ENCODE data around the gene HES5. TPM values are rescaled to one million over a fixed set of nuclear protein-coding genes. Genes with fewer than 3 reads are reported as not detected.

The HES5 gene
- total and polyA plus RNA-seq, 2 of the 4 experiments (the other 2 are of a cell fraction) = not detected

DNA sequence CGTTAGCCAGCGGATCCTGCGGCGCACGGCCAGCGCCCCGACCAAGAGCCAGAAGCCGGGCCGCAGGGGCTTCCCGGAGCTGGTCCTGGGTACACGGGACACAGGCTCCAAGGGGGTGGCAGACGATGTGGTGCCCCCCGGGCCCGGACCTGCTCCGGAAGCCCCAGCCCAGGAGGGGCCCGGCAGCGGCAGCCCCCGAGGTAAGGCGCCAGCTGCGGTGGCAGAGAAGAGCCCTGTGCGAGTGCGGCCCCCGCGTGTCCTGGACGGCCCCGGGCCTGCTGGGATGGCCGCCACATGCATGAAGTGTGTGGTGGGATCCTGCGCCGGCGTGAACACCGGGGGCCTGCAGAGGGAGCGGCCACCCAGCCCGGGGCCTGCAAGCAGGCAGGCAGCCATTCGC, 27.9 kb downstream of the HES5 start:
- Histone ChIP-seq H3K56ac (ENCODE audit: extremely low read depth, insufficient read depth, low read length) (no peak overlapping the region), H3K23ac (ENCODE audit: low read depth, low read length) (no peak overlapping the region), H3K27ac (ENCODE audit: insufficient read depth, low read length) (no peak overlapping the region), H3K9me3 (ENCODE audit: control insufficient read depth, insufficient read depth, low read length) (no peaks in the 10 kb centered on the region), H2BK5ac (ENCODE audit: low read depth, low read length, poor library complexity, severe bottlenecking) (no peak overlapping the region), H3K4me1 (ENCODE audit: control insufficient read depth, insufficient read depth, low read length) (peaks cover 2% of the 10 kb centered on the region; the same call in 1 of the 2 replicates), H3K4me2 (ENCODE audit: low read depth, low read length) (no peak overlapping the region), H2AFZ (replicated peaks; ENCODE audit: low read length, poor library complexity) (no peak overlapping the region), H2AK5ac (ENCODE audit: low read depth, low read length) (no peak overlapping the region), H3K4ac (ENCODE audit: low read depth, low read length) (no peak overlapping the region), H3K9me1 (ENCODE audit: insufficient read depth, low read length) (no peaks in the 10 kb centered on the region), H3K79me1 (ENCODE audit: low read depth in 1 of 2, low read length in 2 of 2) (no peaks in the 10 kb centered on the region), H3K4me3 (ENCODE audit: insufficient read depth, low read depth, low read length) (no peak overlapping the region), H2BK120ac (ENCODE audit: low read depth, low read length) (no peak overlapping the region), H3K36me3 (ENCODE audit: control insufficient read depth, insufficient read depth, low read length) (no peaks in the 10 kb centered on the region), H4K91ac (ENCODE audit: insufficient read depth, low read depth, low read length) (no peak overlapping the region), H3K27me3 (ENCODE audit: control insufficient read depth, insufficient read depth, low read length) (peaks cover 12% of the 10 kb centered on the region; the same call in 1 of the 2 replicates), H4K8ac (ENCODE audit: low read depth in 2 of 2, low read length in 2 of 2) (no peak overlapping the region), H3K14ac (replicated peaks; ENCODE audit: low read depth, low read length) (no peak overlapping the region), H4K20me1 (ENCODE audit: insufficient read depth, low read length) (peaks cover 3% of the 10 kb centered on the region; the same call in 1 of the 2 replicates), H3K9ac (ENCODE audit: low read depth, low read length) (no peak overlapping the region), H4K5ac (ENCODE audit: low read depth, low read length) (no peak overlapping the region), H3K18ac (ENCODE audit: low read depth, low read length) (no peak overlapping the region), H2AK9ac (replicated peaks; ENCODE audit: low read depth, low read length, poor library complexity) (no peak overlapping the region), H2BK20ac (ENCODE audit: low read depth, low read length) (no peak overlapping the region), H2BK15ac (ENCODE audit: low read depth, low read length) (no peak overlapping the region)
- dilution Hi-C loops (cut with HindIII; ENCODE audit: low sequenced_read_pairs, unreplicated experiment) (no loop called here), intact Hi-C loops (cut with micrococcal nuclease) (no loop called here), in situ Hi-C loops (cut with MboI; ENCODE audit: low sequenced_read_pairs) (no loop called here)
- 85% methylated on average over 26 of the region's 34 CpGs; no CpG with 5 or more reads in 1 of the 2 experiments for whole genome bisulfite sequencing, 2 experiments (ENCODE audit: extremely low coverage in 2 of 2, insufficient read length in 1 of 2)
- ChIA-PET POLR2A (ENCODE audit: unreplicated experiment) (no interaction called here), CTCF (no interaction called here)
- TF ChIP-seq, protein P1, sequence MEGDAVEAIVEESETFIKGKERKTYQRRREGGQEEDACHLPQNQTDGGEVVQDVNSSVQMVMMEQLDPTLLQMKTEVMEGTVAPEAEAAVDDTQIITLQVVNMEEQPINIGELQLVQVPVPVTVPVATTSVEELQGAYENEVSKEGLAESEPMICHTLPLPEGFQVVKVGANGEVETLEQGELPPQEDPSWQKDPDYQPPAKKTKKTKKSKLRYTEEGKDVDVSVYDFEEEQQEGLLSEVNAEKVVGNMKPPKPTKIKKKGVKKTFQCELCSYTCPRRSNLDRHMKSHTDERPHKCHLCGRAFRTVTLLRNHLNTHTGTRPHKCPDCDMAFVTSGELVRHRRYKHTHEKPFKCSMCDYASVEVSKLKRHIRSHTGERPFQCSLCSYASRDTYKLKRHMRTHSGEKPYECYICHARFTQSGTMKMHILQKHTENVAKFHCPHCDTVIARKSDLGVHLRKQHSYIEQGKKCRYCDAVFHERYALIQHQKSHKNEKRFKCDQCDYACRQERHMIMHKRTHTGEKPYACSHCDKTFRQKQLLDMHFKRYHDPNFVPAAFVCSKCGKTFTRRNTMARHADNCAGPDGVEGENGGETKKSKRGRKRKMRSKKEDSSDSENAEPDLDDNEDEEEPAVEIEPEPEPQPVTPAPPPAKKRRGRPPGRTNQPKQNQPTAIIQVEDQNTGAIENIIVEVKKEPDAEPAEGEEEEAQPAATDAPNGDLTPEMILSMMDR (conservative IDR thresholded peaks at IDR 0.05; ENCODE audit: low read depth, low read length) = no peak
- TF ChIP-seq NFE2L2 (IDR thresholded peaks at IDR 0.05; ENCODE audit: low read depth, low read length) (no peak), MXI1 (IDR thresholded peaks at IDR 0.05; ENCODE audit: borderline replicate concordance, low read depth, low read length) (no peak), CHD1 (IDR thresholded peaks at IDR 0.05; ENCODE audit: low read depth, low read length) (no peak), RCOR1 (IDR thresholded peaks at IDR 0.05; ENCODE audit: insufficient replicate concordance, low read length) (no peak), MAFK (IDR thresholded peaks at IDR 0.05; ENCODE audit: low read depth, low read length) (no peak), POLR2A (IDR thresholded peaks at IDR 0.05; ENCODE audit: low read depth, low read length) (no peak), BHLHE40 (IDR thresholded peaks at IDR 0.05; ENCODE audit: low read depth, low read length) (no peak), SMC3 (IDR thresholded peaks at IDR 0.05; ENCODE audit: low read depth, low read length) (no peak), RAD21 (IDR thresholded peaks at IDR 0.05; ENCODE audit: low read length) (no peak), MAZ (IDR thresholded peaks at IDR 0.05; ENCODE audit: borderline replicate concordance, low read depth, low read length) (no peak), FOS (IDR thresholded peaks at IDR 0.05; ENCODE audit: low read depth, low read length) (no peak)
- TF ChIP-seq, protein P2, sequence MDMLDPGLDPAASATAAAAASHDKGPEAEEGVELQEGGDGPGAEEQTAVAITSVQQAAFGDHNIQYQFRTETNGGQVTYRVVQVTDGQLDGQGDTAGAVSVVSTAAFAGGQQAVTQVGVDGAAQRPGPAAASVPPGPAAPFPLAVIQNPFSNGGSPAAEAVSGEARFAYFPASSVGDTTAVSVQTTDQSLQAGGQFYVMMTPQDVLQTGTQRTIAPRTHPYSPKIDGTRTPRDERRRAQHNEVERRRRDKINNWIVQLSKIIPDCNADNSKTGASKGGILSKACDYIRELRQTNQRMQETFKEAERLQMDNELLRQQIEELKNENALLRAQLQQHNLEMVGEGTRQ (IDR thresholded peaks at IDR 0.05; ENCODE audit: low read depth, low read length) = no peak
- no TSS peak for BruUV-seq (replicated peaks)
- DNase-seq (no peak), ATAC-seq (ENCODE audit: low read depth) (no peak)
